GM21526 (cell line): ENCODE measurements around the gene DTL.

Experiments used
- ATAC-seq: cut with Tn5 transposase; IDR thresholded peaks from one replicate; pipeline ENCODE4 v1.9.1; 2021; ENCODE audit warnings: moderate library complexity; ENCODE audit not compliant: unreplicated experiment, low FRiP score

Gene DTL

GRCh38 chr1:212034516-212035122 is 929 bp upstream of the DTL start:
- peak; percentile 5 for ATAC-seq

GRCh38 chr1:212035835-212036605 is 472 bp downstream of the DTL start:
- peak; percentile 14 for ATAC-seq

- no peak for ATAC-seq
Observed at GRCh38 chr1:212037900-212038299, 2.4 kb downstream of the DTL start.

GRCh38 chr1:212039622-212040021 is 4.1 kb downstream of the DTL start:
- no peak for ATAC-seq

GRCh38 chr1:212040629-212041412 is 5.3 kb downstream of the DTL start:
- ATAC-seq, result no peak

GRCh38 chr1:212042436-212042835 is 6.9 kb downstream of the DTL start:
- no peak for ATAC-seq

GRCh38 chr1:212044851-212045250 is 9.3 kb downstream of the DTL start:
- no peak for ATAC-seq

GRCh38 chr1:212045981-212046380 is 10.4 kb downstream of the DTL start:
- ATAC-seq, result no peak

- ATAC-seq, result no peak
Observed at GRCh38 chr1:212053993-212054392, 18.4 kb downstream of the DTL start.

GRCh38 chr1:212055333-212055732 is 19.8 kb downstream of the DTL start:
- ATAC-seq, result no peak

- no peak for ATAC-seq
Observed at GRCh38 chr1:212060632-212061472, 25.3 kb downstream of the DTL start.

- no peak for ATAC-seq
Observed at GRCh38 chr1:212062832-212063438, 27.4 kb downstream of the DTL start.

- no peak for ATAC-seq
Observed at GRCh38 chr1:212067787-212068186, 32.2 kb downstream of the DTL start.

GRCh38 chr1:212070720-212071302 is 35.3 kb downstream of the DTL start:
- ATAC-seq, result no peak

- ATAC-seq, result no peak
Observed at GRCh38 chr1:212072047-212072446, 36.5 kb downstream of the DTL start.

GRCh38 chr1:212073490-212073889 is 37.9 kb downstream of the DTL start:
- no peak for ATAC-seq

GRCh38 chr1:212074313-212074712 is 38.8 kb downstream of the DTL start:
- ATAC-seq, result no peak

- no peak for ATAC-seq
Observed at GRCh38 chr1:212074856-212075255, 39.3 kb downstream of the DTL start.

GRCh38 chr1:212077028-212077427 is 41.5 kb downstream of the DTL start:
- ATAC-seq, result no peak

- ATAC-seq, result no peak
Observed at GRCh38 chr1:212078826-212079225, 43.3 kb downstream of the DTL start.
